Sigmoid colon (tissue), 7 donors: Measurements from ENCODE around the gene ECM1. TPM values are rescaled to one million over a fixed set of nuclear protein-coding genes. Genes with fewer than 3 reads are reported as not detected.

Experiments used
- DNase-seq: peaks from one replicate; pipeline ENCODE4 v3.0.0-alpha.2; 2019
- H3K27ac ChIP-seq, 4 donors: fragments of 200-600 bp; sonication (generic); one replicate each; pipeline ENCODE4 v1.5.1; 2016 to 2019; ENCODE audit warnings: mild to moderate bottlenecking in 1 of 4
- H3K27me3 ChIP-seq, 3 donors: fragments of 200-600 bp; sonication (generic); one replicate each; pipeline ENCODE4 v1.5.1; 2019; ENCODE audit warnings: mild to moderate bottlenecking in 1 of 3
- H3K36me3 ChIP-seq, 4 donors: fragments of 200-600 bp; sonication (generic); one replicate each; pipeline ENCODE4 v1.5.1; 2016 to 2019
- H3K4me1 ChIP-seq, 4 donors: fragments of 200-600 bp; sonication (generic); one replicate each; pipeline ENCODE4 v1.5.1; 2017 to 2019
- H3K4me3 ChIP-seq, 4 donors: fragments of 200-600 bp; sonication (generic); one replicate each; pipeline ENCODE4 v1.5.1; 2017 to 2019; ENCODE audit warnings: mild to moderate bottlenecking in 2 of 4, moderate library complexity in 1 of 4
- H3K9me3 ChIP-seq, 4 donors: fragments of 200-600 bp in 3 of 4; sonication (generic) in 3 of 4; one replicate each; pipeline versions ENCODE4 v1.5.1 to v1.6.1; 2013 to 2019
- EP300 ChIP-seq, 4 donors: sonication (generic); formaldehyde crosslinking; IDR thresholded peaks; one replicate each; pipeline ENCODE4 v1.6.1; 2017; ENCODE audit warnings: antibody characterized with exemption in 4 of 4
- POLR2A ChIP-seq, 2 donors: fragments of 450-650 bp; IDR thresholded peaks; one replicate each; pipeline ENCODE4 v1.6.1; 2016; ENCODE audit warnings: antibody characterized with exemption in 2 of 2, mild to moderate bottlenecking in 2 of 2, moderate library complexity in 2 of 2
- POLR2AphosphoS5 ChIP-seq, 4 donors: sonication (generic); formaldehyde crosslinking; IDR thresholded peaks; one replicate each; pipeline ENCODE4 v1.6.1; 2017; ENCODE audit warnings: antibody characterized with exemption in 4 of 4
- WGBS, 2 donors: extraction: QIAGEN DNeasy Blood & Tissue Kit; methylation state at CpG; one replicate each; pipeline ENCODE4 v1.1.7; 2013; 5-methylcytosine and 5-hydroxymethylcytosine counted together
- intact Hi-C: fragments of 100-400 bp; cut with DNase I; formaldehyde crosslinking; loops from one replicate; pipeline ENCODE4 v1.15.1; 2023
- polyA plus RNA-seq, 3 donors: library from polyadenylated mRNA; stranded (reverse); fragments of 200-250 nt; gene quantifications; one replicate each; pipeline ENCODE4 v1.2.3, GENCODE V29; 2013
- total RNA-seq, 4 donors: library from RNA; depleted of rRNA; stranded (reverse); fragments of >200 nt; gene quantifications; one replicate each; pipeline ENCODE4 v1.1.0, GENCODE V29; 2016
- TF ChIP-seq, protein P1 (sequence below), 4 experiments: fragments of 450-650 bp in 3 of 4; fragments of 200-600 bp in 1 of 4; IDR thresholded peaks; one replicate each; pipeline ENCODE4 v1.5.1; 2016 to 2019; ENCODE audit warnings: antibody characterized with exemption in 4 of 4, mild to moderate bottlenecking in 3 of 4, moderate library complexity in 2 of 4
- donor health status: healthy with polysubstance abuse.
- donor health status: Bipolar disorder and iron deficiency.
- donor health status: healthy.

ECM1 gene
- total and polyA plus RNA-seq, 7 donors: 2.1 to 23.8 (median 9.2) TPM

- intact Hi-C loops: no loop called here
- no peak overlapping the region for H3K4me3 ChIP-seq
- H3K27ac ChIP-seq: no peak overlapping the region
- no peaks in the 10 kb centered on the region for H3K27me3 ChIP-seq
- no peaks in the 10 kb centered on the region for H3K9me3 ChIP-seq
- peak; percentile 83 for DNase-seq
- TF ChIP-seq POLR2AphosphoS5 (IDR thresholded peaks at IDR 0.05): no peak
- no peak for TF ChIP-seq POLR2A (IDR thresholded peaks at IDR 0.05)
- no peak for TF ChIP-seq EP300 (IDR thresholded peaks at IDR 0.05)
- TF ChIP-seq, protein P1, sequence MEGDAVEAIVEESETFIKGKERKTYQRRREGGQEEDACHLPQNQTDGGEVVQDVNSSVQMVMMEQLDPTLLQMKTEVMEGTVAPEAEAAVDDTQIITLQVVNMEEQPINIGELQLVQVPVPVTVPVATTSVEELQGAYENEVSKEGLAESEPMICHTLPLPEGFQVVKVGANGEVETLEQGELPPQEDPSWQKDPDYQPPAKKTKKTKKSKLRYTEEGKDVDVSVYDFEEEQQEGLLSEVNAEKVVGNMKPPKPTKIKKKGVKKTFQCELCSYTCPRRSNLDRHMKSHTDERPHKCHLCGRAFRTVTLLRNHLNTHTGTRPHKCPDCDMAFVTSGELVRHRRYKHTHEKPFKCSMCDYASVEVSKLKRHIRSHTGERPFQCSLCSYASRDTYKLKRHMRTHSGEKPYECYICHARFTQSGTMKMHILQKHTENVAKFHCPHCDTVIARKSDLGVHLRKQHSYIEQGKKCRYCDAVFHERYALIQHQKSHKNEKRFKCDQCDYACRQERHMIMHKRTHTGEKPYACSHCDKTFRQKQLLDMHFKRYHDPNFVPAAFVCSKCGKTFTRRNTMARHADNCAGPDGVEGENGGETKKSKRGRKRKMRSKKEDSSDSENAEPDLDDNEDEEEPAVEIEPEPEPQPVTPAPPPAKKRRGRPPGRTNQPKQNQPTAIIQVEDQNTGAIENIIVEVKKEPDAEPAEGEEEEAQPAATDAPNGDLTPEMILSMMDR (IDR thresholded peaks at IDR 0.05): no peak
- WGBS, 2 donors: 81 to 93% methylated on average over 4 of the region's 4 CpGs
- peaks cover 12 to 41% (median 26%) of the 10 kb centered on the region in 4 donors for H3K36me3 ChIP-seq
- peaks cover 0 to 4% (median 0%) of the 10 kb centered on the region in 4 donors for H3K4me1 ChIP-seq
These were observed 34.2 kb upstream of the ECM1 start for GRCh38 chr1:150473659-150474058.

DNA sequence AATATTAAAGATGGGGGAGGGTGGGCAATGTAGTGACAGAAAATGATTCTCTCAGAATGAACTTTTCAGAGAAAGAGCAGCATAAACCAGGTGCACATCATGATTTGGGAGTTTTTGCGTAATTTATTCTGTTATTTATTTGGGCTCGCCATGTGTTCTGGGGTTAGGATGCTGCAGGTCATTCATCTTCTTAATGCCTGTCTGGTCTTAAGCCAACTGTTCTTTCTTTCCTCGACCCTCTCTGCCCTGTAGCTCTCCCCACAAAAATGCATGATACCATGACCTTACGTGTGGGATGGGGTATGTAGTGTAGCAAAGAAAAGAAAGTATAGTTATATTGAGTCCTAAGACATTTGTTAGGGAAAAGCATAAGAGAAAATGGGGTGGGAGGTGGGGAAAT, 33.0 kb upstream of the ECM1 start:
- Histone ChIP-seq H3K27me3 (no peaks in the 10 kb centered on the region), H3K36me3 (peaks cover 12 to 34% (median 26%) of the 10 kb centered on the region in 4 donors), H3K9me3 (no peaks in the 10 kb centered on the region), H3K4me1 (peaks cover 0 to 4% (median 0%) of the 10 kb centered on the region in 4 donors), H3K4me3 (no peak overlapping the region), H3K27ac (no peak overlapping the region)
- intact Hi-C loops: no loop called here
- WGBS, 2 donors: 73 to 88% methylated on average over 4 of the region's 4 CpGs
- no peak for DNase-seq
- TF ChIP-seq POLR2AphosphoS5 (IDR thresholded peaks at IDR 0.05): no peak

DNA sequence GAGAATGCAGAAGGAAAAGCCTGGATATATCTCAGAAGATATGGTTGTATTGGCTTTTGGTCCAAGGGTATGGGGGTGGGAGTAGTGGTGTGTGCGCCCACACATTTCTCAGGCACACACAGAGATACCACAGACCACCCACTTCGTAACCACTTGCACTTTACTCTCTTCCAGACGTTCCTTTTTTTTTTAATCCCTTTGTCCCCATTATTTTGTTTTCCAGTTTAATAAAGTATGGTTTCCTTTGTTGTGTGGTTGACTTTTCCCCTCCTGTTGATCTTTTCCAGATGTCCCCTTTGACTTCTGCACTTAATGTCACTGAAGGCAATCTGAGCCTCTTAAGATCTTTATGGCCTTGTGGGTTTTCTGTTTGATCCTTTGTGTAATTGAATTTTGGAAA, 31.2 kb upstream of the ECM1 start:
- TF ChIP-seq, protein P1 (IDR thresholded peaks at IDR 0.05): no peak
- no peak for TF ChIP-seq EP300 (IDR thresholded peaks at IDR 0.05)
- TF ChIP-seq POLR2A (IDR thresholded peaks at IDR 0.05): no peak
- TF ChIP-seq POLR2AphosphoS5 (IDR thresholded peaks at IDR 0.05): no peak
- Histone ChIP-seq H3K4me1 (peaks cover 0 to 4% (median 0%) of the 10 kb centered on the region in 4 donors), H3K36me3 (peaks cover 8 to 16% (median 13%) of the 10 kb centered on the region in 4 donors), H3K4me3 (no peak overlapping the region), H3K27ac (no peak overlapping the region), H3K27me3 (no peaks in the 10 kb centered on the region), H3K9me3 (no peaks in the 10 kb centered on the region)
- intact Hi-C loops: no loop called here
- DNase-seq: no peak
- 80 to 81% methylated on average over 3 of the region's 3 CpGs for WGBS, 2 donors

GRCh38 chr1:150477320-150477719, 30.6 kb upstream of the ECM1 start:
- WGBS, 2 donors: 38 to 64% methylated on average over 1 of the region's 1 CpG
- H3K4me1 ChIP-seq: peaks cover 0 to 4% (median 0%) of the 10 kb centered on the region in 4 donors
- no peaks in the 10 kb centered on the region for H3K9me3 ChIP-seq
- intact Hi-C loops: no loop called here
- H3K4me3 ChIP-seq: no peak overlapping the region
- peak; percentile 13 for DNase-seq
- no peak overlapping the region for H3K27ac ChIP-seq
- TF ChIP-seq EP300 (IDR thresholded peaks at IDR 0.05): no peak
- TF ChIP-seq POLR2A (IDR thresholded peaks at IDR 0.05): no peak
- TF ChIP-seq, protein P1 (IDR thresholded peaks at IDR 0.05): no peak
- no peak for TF ChIP-seq POLR2AphosphoS5 (IDR thresholded peaks at IDR 0.05)
- no peaks in the 10 kb centered on the region for H3K27me3 ChIP-seq
- peaks cover 4 to 10% (median 7%) of the 10 kb centered on the region in 4 donors for H3K36me3 ChIP-seq

DNA sequence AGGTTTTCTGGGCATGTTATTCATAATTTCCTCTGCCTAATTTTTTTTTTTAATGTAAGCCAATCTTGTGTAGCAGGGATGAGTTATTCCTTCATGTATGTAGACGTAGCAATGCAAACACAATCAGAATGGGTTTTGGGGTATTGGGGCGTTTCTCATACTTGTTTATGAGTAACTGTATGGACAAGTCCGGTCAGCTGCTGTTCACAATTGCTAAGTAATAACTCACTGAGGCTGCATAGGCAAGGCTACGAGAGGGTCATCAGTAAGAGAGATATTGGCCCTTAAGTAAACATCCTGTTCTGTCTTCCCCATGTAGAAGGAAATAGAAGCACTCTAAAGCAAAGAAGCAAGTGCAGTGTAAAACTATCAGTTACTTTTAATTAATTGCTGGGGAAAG, 30.2 kb upstream of the ECM1 start:
- Histone ChIP-seq H3K4me3 (no peak overlapping the region), H3K9me3 (no peaks in the 10 kb centered on the region), H3K4me1 (peaks cover 0 to 4% (median 0%) of the 10 kb centered on the region in 4 donors), H3K27me3 (no peaks in the 10 kb centered on the region), H3K27ac (no peak overlapping the region), H3K36me3 (peaks cover 1 to 6% (median 3%) of the 10 kb centered on the region in 4 donors)
- 17 to 52% methylated on average over 4 of the region's 4 CpGs for WGBS, 2 donors
- TF ChIP-seq, protein P1 (IDR thresholded peaks at IDR 0.05): no peak
- no peak for TF ChIP-seq EP300 (IDR thresholded peaks at IDR 0.05)
- no peak for TF ChIP-seq POLR2A (IDR thresholded peaks at IDR 0.05)
- no peak for TF ChIP-seq POLR2AphosphoS5 (IDR thresholded peaks at IDR 0.05)
- intact Hi-C loops: no loop called here
- no peak for DNase-seq
